ENCODE data around the gene OBP2A.

- TF ChIP-seq CTCF (IDR thresholded peaks at IDR 0.05 in 2 of 3, conservative IDR thresholded peaks at IDR 0.05 in 1 of 3; ENCODE audit: borderline replicate concordance in 1 of 3, insufficient read depth in 1 of 3, low read depth in 2 of 3, low read length in 2 of 3) (no peak), EZH2 (IDR thresholded peaks at IDR 0.05) (no peak), POLR2A (IDR thresholded peaks at IDR 0.05; ENCODE audit: borderline replicate concordance, extremely low read depth, insufficient read depth, insufficient read length) (no peak), MAX (IDR thresholded peaks at IDR 0.05) (no peak), POLR2AphosphoS5 (IDR thresholded peaks at IDR 0.05; ENCODE audit: low read depth, low read length) (no peak)
Measured at GRCh38 chr9:135590486-135591079, 44.7 kb downstream of the OBP2A start.
